PC-9 (cell line): Measurements from ENCODE around the gene LPAR1. TPM values are rescaled to one million over a fixed set of nuclear protein-coding genes. Genes with fewer than 3 reads are reported as not detected.
"Not testable (repeated sequence)": the region's sequence is repeated elsewhere in the genome, so short reads cannot be mapped to it uniquely, and the experiment has no call there.

Experiments used
- BruUV-seq: library from RNA; stranded (reverse); fragments of 400-500 nt; replicated peaks from 2 replicates; lab custom pipeline; 2021; lab: Mats Ljungman, UMichigan
- CTCF ChIA-PET: fragments of 300-600 bp; sonication (Branson Sonifier 250); formaldehyde crosslinking; loops from one replicate; lab custom pipeline; 2022; ENCODE audit warnings: antibody characterized with exemption; lab: Charles Lee
- POLR2A ChIA-PET: fragments of 300-600 bp; sonication (Branson Sonifier 250); formaldehyde crosslinking; loops from one replicate; lab custom pipeline; 2022; ENCODE audit warnings: antibody characterized with exemption; ENCODE audit not compliant: unreplicated experiment; lab: Charles Lee
- DNase-seq, 2 experiments: peaks; one replicate each; pipeline versions ENCODE4 v3.0.0 to v3.0.0-alpha.2; 2015 to 2022; ENCODE audit warnings: mixed read lengths in 1 of 2
- H2AFZ ChIP-seq: fragments of 200-600 bp; sonication (generic); 2 replicates; pipeline ENCODE4 v1.8.1; 2017; ENCODE audit warnings: antibody characterized with exemption
- H3F3A ChIP-seq: fragments of 200-600 bp; sonication (generic); 2 replicates; pipeline ENCODE4 v1.8.1; 2017; ENCODE audit warnings: antibody characterized with exemption, mild to moderate bottlenecking, low read depth; ENCODE audit not compliant: insufficient read depth
- H3K27ac ChIP-seq: fragments of 200-600 bp; sonication (generic); 2 replicates; pipeline ENCODE4 v1.6.1; 2016; ENCODE audit warnings: mixed run types
- H3K27me3 ChIP-seq: fragments of 200-600 bp; sonication (generic); 2 replicates; pipeline ENCODE4 v1.6.1; 2016; ENCODE audit warnings: low read depth, mixed run types; ENCODE audit not compliant: insufficient read depth
- H3K36me3 ChIP-seq: fragments of 200-600 bp; sonication (generic); 2 replicates; pipeline ENCODE4 v1.6.1; 2016; ENCODE audit warnings: low read depth, mixed run types
- H3K4me1 ChIP-seq: fragments of 200-600 bp; sonication (generic); replicated peaks from 2 replicates; pipeline ENCODE4 v1.6.1; 2016; ENCODE audit warnings: mixed run types; ENCODE audit not compliant: insufficient read depth
- H3K4me2 ChIP-seq: fragments of 200-600 bp; sonication (generic); 2 replicates; pipeline ENCODE4 v1.6.1; 2017; ENCODE audit warnings: mixed run types
- H3K4me3 ChIP-seq: fragments of 200-600 bp; sonication (generic); 2 replicates; pipeline ENCODE4 v1.6.1; 2016; ENCODE audit warnings: mixed run types
- H3K79me2 ChIP-seq: fragments of 200-600 bp; sonication (generic); 2 replicates; pipeline ENCODE4 v1.6.1; 2017; ENCODE audit warnings: low read depth, mixed run types
- H3K9me2 ChIP-seq: fragments of 200-600 bp; sonication (generic); 2 replicates; pipeline ENCODE4 v1.8.1; 2017; ENCODE audit warnings: mild to moderate bottlenecking; ENCODE audit not compliant: insufficient read depth
- H3K9me3 ChIP-seq: fragments of 200-600 bp; sonication (generic); 2 replicates; pipeline ENCODE4 v1.8.1; 2016; ENCODE audit warnings: low read depth; ENCODE audit not compliant: insufficient read depth
- H4K20me1 ChIP-seq: fragments of 200-600 bp; sonication (generic); 2 replicates; pipeline ENCODE4 v1.8.1; 2017; ENCODE audit not compliant: insufficient read depth
- CTCF ChIP-seq: fragments of 200-600 bp; sonication (generic); conservative IDR thresholded peaks from 2 replicates; pipeline ENCODE4 v1.6.1; 2017; ENCODE audit warnings: mixed run types, antibody characterized with exemption, mild to moderate bottlenecking, moderate library complexity
- EZH2 ChIP-seq: fragments of 200-600 bp; sonication (generic); IDR thresholded peaks from 2 replicates; pipeline ENCODE4 v1.8.0; 2017; ENCODE audit warnings: antibody characterized with exemption, low read depth
- intact Hi-C: fragments of 100-400 bp; cut with micrococcal nuclease; formaldehyde crosslinking; loops from one replicate; pipeline ENCODE4 v1.10.0; 2022; ENCODE audit not compliant: unreplicated experiment
- total RNA-seq: library from RNA; stranded (reverse); gene quantifications from 2 replicates; pipeline ENCODE4 v1.2.3, GENCODE V29; 2021

The LPAR1 gene
- total RNA-seq, 1 experiment from 2014 or later, result 11.8 TPM

DNA sequence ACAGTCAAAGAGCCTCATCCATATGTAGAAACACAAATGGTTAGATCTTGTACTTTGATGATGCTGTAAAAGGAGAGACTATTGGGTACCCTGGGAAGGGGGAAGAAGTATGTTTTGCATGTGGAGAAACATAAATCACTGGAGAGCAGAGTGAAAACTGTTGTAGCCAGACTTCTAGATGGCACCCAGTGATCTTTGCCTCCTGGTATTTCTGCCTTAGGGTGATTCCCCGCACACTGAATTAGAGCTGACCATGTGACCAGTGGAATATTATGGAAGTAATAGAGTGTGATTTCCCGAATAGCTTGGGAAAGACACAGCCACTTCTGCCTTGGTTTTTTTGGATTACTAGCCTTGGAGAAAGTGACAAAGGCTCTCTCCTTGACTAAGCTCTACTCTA lies 174.3 kb downstream of the LPAR1 start:
- no peak for DNase-seq
- intact Hi-C loops, result no loop called here
- BruUV-seq, result no TSS peak
- TF ChIP-seq EZH2 (no peak), CTCF (no peak)
- Histone ChIP-seq H2AFZ (no peak overlapping the region), H3K4me2 (no peak overlapping the region), H3F3A (no peaks in the 10 kb centered on the region), H3K79me2 (no peaks in the 10 kb centered on the region), H3K4me1 (no peaks in the 10 kb centered on the region), H3K4me3 (no peak overlapping the region), H3K9me3 (peaks cover 20% of the 10 kb centered on the region; the same call in 1 of the 2 replicates), H3K9me2 (no peaks in the 10 kb centered on the region), H4K20me1 (no peaks in the 10 kb centered on the region), H3K27me3 (no peaks in the 10 kb centered on the region), H3K27ac (no peak overlapping the region), H3K36me3 (no peaks in the 10 kb centered on the region)
- CTCF ChIA-PET, result no interaction called here
- POLR2A ChIA-PET, result interaction anchor here (0.6 kb wide), 1 partner anchor 15 kb away, joined by 8 read pairs; no protein-coding TSS in a partner anchor

DNA sequence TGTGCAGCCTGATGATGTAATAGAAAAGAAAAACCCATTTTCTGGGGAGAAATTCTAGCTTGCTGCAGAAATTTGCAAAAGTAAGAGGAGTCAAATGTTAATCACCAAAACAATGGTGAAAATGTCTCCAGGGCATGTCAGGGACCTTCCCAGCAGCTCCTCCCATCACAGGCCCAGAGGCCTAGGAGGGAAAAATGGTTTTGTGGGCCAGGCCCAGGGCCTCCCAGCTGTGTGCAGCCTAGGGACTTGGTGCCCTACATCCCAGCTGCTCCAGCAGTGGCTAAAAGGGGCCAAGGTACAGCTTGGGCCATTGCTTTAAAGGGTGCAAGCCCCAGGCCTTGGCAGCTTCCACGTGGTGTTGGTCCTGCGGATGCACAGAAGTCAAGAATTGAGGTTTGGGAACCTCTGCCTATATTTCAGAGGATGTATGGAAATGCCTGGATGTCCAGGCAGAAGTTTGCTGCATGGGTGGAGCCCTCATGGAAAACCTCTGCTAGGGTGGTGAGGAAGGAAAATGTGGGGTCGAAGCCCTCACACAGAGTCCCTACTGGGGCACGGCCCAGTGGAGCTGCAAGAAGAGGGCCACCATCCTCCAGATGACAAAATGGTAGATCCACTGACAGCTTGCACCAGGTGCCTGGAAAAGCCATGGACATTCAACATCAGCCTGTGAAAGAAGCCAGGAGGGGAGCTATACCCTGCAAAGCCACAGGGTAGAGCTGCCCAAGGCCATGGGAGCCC lies 176.7 kb downstream of the LPAR1 start:
- BruUV-seq, CTCF ChIA-PET, DNase-seq: not testable (repeated sequence)

DNA sequence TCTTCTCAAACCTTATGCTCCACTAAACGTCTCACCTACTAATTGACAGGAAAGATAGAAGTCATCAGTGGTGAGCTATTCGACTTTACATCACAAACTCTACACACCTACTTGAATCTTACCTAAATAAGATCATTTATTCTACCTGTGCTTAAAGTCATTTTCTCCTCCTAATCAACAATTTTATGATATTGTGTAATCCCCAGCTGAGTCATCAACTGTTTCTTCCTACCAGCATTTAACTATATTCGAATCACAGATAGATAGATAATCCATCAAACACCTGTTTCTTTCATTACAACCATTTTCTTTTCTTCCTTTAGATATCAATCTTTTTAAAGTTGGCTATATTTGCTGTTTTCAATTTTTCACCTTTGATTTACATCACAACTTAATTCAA lies 181.5 kb downstream of the LPAR1 start:
- H3K4me1 ChIP-seq, result no peaks in the 10 kb centered on the region
- no peaks in the 10 kb centered on the region for H3F3A ChIP-seq
- TF ChIP-seq EZH2 (no peak), CTCF (no peak)
- H3K79me2 ChIP-seq, result no peaks in the 10 kb centered on the region
- H3K4me3 ChIP-seq, result no peak overlapping the region
- H4K20me1 ChIP-seq, result no peaks in the 10 kb centered on the region
- H3K9me3 ChIP-seq, result peaks cover 35% of the 10 kb centered on the region
- H2AFZ ChIP-seq, result no peak overlapping the region
- POLR2A ChIA-PET, result no interaction called here
- no peak overlapping the region for H3K27ac ChIP-seq
- CTCF ChIA-PET, result no interaction called here
- H3K4me2 ChIP-seq, result no peak overlapping the region
- no peaks in the 10 kb centered on the region for H3K27me3 ChIP-seq
- no peak for DNase-seq
- no peaks in the 10 kb centered on the region; the same call in 1 of the 2 replicates for H3K36me3 ChIP-seq
- no peaks in the 10 kb centered on the region for H3K9me2 ChIP-seq
- intact Hi-C loops, result no loop called here
- BruUV-seq, result no TSS peak

More for the DNA sequence above, 176.7 kb downstream of the LPAR1 start:
- intact Hi-C loops, H3K4me1 ChIP-seq, H3K27me3 ChIP-seq, H2AFZ ChIP-seq, H4K20me1 ChIP-seq, H3F3A ChIP-seq, H3K9me2 ChIP-seq, H3K79me2 ChIP-seq, H3K27ac ChIP-seq, H3K4me2 ChIP-seq, H3K36me3 ChIP-seq, H3K4me3 ChIP-seq, POLR2A ChIA-PET: not testable (repeated sequence)
- H3K9me3 ChIP-seq, result peaks cover 20% of the 10 kb centered on the region; the same call in 1 of the 2 replicates
